Panc1 (cell line): Measurements from ENCODE around the gene CDH13.

Experiments
- CTCF ChIP-seq: fragments of 450-650 bp; IDR thresholded peaks from 2 replicates; pipeline ENCODE4 v1.5.1; 2017; ENCODE audit warnings: mild to moderate bottlenecking
- POLR2AphosphoS5 ChIP-seq: IDR thresholded peaks from 2 replicates; pipeline ENCODE4 v1.6.1; 2012; ENCODE audit warnings: mild to moderate bottlenecking, low read depth, low read length, moderate library complexity
- REST ChIP-seq, 2 experiments: IDR thresholded peaks; 2 replicates each; pipeline ENCODE4 v1.6.1; 2011 to 2012; ENCODE audit warnings: low read depth in 2 of 2, control low read depth in 1 of 2, low read length in 1 of 2, mild to moderate bottlenecking in 1 of 2, moderate library complexity in 1 of 2; ENCODE audit not compliant: insufficient read depth in 1 of 2
- SIN3A ChIP-seq: IDR thresholded peaks from 2 replicates; pipeline ENCODE4 v1.6.1; 2012; ENCODE audit warnings: low read depth, mild to moderate bottlenecking, low read length, moderate library complexity, borderline replicate concordance; ENCODE audit not compliant: insufficient read depth
- TCF7L2 ChIP-seq: IDR thresholded peaks from 2 replicates; pipeline ENCODE4 v1.6.1; 2011; ENCODE audit warnings: mild to moderate bottlenecking, low read depth, low read length, inconsistent platforms

GRCh38 chr16:82761236-82761635, 134.5 kb downstream of the CDH13 start:
- TF ChIP-seq POLR2AphosphoS5, result no peak
- TF ChIP-seq CTCF, result no peak
- no peak for TF ChIP-seq SIN3A
- no peak for TF ChIP-seq REST (IDR thresholded peaks at IDR 0.05; ENCODE audit: insufficient read depth in 1 of 2, low read depth in 2 of 2, low read length in 1 of 2)
- TF ChIP-seq TCF7L2, result no peak
